Measurements from ENCODE around the gene NMNAT2.

The NMNAT2 gene

DNA sequence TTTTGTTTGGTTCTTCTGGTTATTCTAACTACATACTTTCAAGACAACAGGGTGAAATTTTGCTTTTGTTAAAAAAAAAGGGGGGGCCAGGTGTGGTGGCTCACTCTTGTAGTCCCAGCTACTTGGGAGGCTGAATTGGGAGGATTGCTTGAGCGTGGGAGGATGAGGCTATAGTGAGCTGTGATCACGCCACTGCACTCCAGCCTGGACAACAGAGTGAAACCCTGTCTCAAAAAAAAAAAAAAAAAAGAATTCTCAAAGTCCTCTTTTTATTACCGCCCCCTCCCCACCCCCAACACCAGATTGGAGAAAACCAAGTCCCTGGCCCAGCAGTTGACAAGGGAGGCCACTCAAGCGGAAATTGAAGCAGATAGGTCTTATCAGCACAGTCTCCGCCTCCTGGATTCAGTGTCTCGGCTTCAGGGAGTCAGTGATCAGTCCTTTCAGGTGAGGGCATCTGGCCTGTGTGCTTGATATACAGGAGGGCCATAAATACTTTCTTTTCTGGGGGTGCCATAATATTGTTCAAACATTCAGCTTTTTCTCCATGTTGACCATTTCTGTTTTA is 181.9 kb downstream of the NMNAT2 start:
- DNase-seq (ENCODE audit: low read depth) = no peak

GRCh38 chr1:183235503-183235902 is 182.7 kb downstream of the NMNAT2 start:
- no peak for DNase-seq (ENCODE audit: low read depth)

DNA sequence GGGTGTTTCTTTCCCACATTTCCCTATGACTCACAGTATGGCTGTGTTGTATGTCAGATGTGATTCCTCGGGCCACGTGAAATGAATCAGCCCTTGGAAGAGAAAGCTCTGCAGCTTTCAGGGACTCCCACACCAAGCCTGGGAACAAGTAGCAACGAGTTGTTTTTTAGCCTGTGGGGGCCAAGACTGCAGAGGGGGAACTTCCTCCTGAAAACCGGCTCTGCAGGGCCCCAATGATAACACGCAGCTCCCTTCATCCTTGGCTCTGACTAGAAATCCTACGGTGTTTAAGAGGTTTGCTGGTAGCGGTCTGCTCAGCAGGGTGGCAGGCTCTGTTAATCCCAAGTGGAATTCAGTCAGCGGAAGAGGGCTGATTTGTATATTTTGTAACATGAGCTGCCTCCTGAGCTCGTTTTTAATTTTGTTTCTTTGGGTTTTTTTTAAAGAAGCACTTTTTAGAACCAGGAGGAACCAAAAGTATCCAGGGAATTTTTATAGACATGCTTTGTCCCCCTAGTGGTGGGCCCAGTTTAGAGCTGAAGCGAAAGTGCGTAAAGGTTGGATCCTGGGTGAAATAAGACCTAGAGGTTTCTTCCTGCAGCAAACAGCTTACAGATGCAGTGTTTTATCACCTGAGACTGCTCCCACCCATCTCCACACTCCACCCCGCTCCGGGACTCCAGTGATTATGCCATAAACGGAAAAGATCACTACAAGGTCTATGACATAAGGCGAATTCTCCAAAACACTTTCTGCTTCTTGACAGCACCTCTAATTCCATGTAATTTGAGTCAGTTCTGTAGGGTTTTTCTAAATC is 183.3 kb downstream of the NMNAT2 start:
- DNase-seq (ENCODE audit: low read depth) = no peak

DNA sequence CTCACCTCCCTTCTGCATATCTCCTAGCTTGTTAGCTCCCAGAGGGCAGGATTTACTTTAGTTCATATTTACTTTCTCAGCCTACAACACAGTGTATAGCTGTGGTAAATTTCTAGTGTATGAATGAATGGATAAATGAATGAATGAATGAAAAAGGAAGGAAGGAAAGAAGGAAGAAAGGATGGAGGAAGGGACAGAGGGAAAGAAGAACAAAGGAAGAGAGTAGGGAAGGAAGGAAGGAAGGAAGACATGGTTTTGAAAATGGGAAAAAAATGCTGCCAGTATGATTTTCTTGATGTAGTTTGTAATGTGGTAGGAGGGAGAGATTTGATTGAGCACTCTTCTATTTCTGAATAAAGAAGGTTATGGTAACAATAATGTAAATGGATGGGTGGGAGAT is 185.1 kb downstream of the NMNAT2 start:
- DNase-seq (ENCODE audit: low read depth) = no peak

DNA sequence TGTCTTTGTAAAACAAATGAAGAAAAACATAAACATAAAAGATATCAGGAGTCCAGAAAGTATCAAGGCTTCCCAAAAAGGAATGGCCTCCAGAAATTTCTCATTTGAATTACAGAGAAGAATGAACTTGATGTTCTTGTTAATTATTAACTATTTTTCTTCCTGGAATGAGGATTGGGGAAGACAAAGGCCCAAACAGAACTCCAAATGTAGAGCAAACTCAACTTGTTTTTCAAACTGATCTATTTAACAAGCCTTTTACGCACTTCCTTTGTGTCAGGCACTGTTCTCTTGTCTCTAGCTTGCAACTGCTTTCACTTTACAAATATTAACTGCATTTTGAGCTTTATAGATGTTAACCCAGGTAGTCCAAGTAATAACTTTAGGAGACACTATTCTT is 186.6 kb downstream of the NMNAT2 start:
- no peak for DNase-seq (ENCODE audit: low read depth)

DNA sequence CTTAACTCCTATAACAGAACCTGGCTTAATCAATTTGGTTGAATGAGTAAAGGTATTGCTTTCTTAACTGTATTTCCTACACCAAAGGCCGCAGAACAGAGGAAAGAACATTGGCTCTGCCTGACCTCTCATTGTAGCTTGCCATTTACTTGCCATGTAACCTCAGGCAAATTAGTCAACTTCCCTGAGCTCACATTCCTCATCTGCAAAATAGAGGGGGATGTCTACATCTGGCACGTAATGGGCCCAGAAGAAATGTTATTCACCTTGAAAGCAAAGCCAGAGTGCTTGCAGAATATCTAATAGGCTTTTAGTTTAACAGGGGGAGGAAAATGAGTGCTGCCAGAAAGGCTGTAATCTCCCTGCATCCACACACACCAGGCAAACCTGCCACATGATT is 187.8 kb downstream of the NMNAT2 start:
- DNase-seq (ENCODE audit: low read depth) = no peak

GRCh38 chr1:183228347-183229220 is 189.6 kb downstream of the NMNAT2 start:
- no peak for DNase-seq (ENCODE audit: low read depth)

GRCh38 chr1:183227422-183228346 is 190.5 kb downstream of the NMNAT2 start:
- no peak for DNase-seq (ENCODE audit: low read depth)

DNA sequence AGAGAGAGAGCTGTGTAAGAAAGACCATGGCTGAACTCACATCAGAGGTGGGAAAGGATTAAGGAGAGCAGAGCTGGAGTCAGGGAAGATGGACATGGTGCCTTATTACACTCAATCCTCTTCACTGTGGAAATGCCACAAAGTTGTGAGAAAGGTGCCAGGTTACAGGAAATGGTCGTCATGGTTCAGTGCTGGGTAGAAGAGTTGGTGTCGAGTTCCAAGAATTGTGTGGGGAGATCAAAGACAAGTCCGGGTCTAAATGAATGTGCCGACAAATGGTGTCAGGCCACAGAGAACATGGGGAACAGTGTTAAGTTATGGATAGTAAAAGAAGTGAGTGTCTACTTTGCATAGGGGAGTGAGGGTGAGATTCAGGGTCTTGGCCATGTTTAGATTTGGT is 191.2 kb downstream of the NMNAT2 start:
- DNase-seq (ENCODE audit: low read depth) = no peak

- no peak for DNase-seq (ENCODE audit: low read depth)
Observed at GRCh38 chr1:183226361-183226760, 191.8 kb downstream of the NMNAT2 start.

GRCh38 chr1:183223467-183223866 is 194.7 kb downstream of the NMNAT2 start:
- DNase-seq (ENCODE audit: low read depth) = no peak

- DNase-seq (ENCODE audit: low read depth) = no peak
Observed at GRCh38 chr1:183222909-183223308, 195.3 kb downstream of the NMNAT2 start.

DNA sequence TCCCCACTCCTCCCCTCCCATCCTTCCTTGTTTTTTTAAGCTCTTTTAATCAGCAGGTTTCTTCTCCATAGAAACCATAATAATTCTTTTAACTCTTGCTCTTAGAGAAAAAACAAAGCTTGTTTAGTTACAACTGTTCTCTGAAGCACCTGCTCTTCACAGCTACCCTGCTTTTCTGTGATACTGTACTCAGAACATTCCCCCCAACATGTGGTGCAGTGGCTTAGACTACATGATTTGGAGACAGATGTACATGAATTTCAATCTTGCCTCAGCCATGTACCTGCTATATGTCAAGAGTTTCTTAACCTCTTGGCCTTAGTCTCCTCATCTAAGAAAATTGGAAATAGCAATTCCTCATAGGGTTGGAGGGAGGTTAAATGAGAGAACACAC is 198.6 kb downstream of the NMNAT2 start:
- DNase-seq (ENCODE audit: low read depth) = no peak

GRCh38 chr1:183218971-183219615 is 199.1 kb downstream of the NMNAT2 start:
- DNase-seq (ENCODE audit: low read depth) = peak; percentile 5

DNA sequence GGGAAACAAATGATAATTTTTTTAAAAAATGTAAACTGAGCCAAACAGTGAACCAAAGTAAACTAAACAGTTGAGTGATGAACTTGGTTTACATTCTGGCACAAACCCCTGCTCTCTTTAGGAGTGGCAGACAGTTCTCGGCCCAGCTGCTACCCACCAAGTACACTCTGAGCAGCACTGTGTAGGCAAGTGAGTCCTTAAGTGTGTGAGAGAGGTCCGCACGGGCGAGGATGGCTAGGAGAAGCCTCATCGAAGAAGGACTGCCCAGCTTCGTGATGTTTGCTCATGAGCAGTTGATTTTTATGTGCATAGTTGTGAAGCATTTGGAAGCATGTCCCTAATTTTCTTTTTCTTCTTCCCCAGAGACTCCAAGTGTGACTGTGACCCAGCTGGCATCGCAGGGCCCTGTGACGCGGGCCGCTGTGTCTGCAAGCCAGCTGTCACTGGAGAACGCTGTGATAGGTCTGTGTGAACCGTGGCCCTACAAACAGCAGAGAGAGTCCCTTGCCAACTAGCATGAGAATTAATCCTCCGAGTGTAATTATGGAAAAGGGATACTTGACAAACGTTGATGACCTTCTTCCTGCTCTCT is 200.1 kb downstream of the NMNAT2 start:
- no peak for DNase-seq (ENCODE audit: low read depth)

- DNase-seq (ENCODE audit: low read depth) = no peak
Observed at GRCh38 chr1:183215936-183216335, 202.2 kb downstream of the NMNAT2 start.

- no peak for DNase-seq (ENCODE audit: low read depth)
Observed at GRCh38 chr1:183215076-183215720, 203.0 kb downstream of the NMNAT2 start.

- DNase-seq (ENCODE audit: low read depth) = no peak
Observed at GRCh38 chr1:183214021-183214970, 203.9 kb downstream of the NMNAT2 start.

DNA sequence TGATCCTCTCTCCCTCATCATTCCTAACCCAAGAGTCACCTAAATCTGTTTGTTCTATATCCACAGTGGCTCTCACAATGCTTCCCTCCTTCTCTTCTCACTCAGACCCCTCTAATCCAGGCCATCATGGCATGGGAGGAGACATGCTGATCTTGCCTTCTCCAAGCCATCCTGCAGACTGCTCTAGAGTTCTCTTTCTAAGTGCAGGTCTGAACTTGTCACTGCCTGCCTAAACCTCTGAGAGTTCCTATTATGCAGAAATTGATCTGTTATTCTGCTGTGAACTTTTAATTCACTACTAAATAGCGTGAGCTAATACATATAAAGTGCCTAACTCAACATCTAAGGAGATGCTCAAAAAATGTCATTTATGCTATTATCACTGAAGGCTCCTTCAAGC is 205.3 kb downstream of the NMNAT2 start:
- no peak for DNase-seq (ENCODE audit: low read depth)

Data from stimulated activated CD8-positive, alpha-beta memory T cell treated with anti-CD3 and anti-CD28 coated beads, Interleukin-15, amount 100 ng/mL, for 1 hour (primary cell).